ENCODE data around the gene MAEL.

MAEL gene

DNA sequence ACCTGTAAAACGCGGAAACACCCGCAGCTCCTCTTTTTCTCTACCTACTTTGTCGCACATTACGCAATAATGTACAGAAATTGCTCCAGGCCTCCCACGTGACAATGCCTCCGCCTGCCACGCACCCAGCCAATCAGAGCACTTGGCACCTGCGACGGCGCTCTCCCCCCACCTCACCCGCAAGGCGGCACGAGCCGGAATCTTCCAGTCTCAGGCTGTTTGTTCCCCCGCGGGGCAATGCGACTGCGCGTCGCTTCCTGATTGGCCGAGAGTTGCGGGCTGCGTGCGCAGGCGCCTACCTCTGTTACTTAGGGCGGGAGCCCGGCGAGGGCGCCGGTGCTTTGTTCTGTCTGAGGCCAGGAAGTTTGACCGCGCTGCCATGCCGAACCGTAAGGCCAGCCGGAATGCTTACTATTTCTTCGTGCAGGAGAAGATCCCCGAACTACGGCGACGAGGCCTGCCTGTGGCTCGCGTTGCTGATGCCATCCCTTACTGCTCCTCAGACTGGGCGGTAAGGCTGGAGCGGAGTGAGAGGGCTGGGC lies at the start of gene MAEL:
MAEL (plus strand) TSS at position 307 of the 542 bp plus-strand sequence; CDS start at position 380, 73 bp downstream.
- no peak for DNase-seq (ENCODE audit: low spot score)
- FAIRE-seq, result no peak

DNA sequence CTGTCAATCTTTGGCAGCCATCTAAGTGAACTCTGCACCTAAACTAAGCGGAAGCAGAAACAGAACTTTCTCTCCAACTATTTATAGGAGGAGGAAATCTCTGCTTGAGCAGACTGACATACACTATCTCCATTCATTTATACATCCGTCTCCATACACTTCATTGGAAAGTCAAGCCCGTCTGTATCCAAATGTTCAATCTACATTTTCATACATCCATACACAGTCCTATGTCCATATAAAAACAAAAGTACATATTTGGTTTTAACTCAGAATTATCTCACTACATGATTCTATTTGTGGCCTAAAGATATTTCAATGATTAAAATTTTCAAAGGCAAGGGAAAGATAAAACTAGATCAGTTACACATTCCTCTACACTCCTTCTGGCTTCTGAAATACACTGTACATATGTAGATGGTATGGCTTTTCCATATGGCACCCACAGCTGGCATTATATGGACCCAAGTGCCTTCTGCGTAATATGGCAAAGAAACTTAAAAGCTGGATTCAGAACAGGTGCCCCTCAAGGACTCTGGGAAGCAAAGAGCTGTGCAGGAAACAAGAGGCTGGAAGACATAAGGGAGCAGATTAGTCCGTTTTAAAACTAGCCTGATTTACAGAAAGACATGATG lies 49.2 kb upstream of the MAEL start:
- DNase-seq (ENCODE audit: low spot score) (no peak), FAIRE-seq (no peak)

DNA sequence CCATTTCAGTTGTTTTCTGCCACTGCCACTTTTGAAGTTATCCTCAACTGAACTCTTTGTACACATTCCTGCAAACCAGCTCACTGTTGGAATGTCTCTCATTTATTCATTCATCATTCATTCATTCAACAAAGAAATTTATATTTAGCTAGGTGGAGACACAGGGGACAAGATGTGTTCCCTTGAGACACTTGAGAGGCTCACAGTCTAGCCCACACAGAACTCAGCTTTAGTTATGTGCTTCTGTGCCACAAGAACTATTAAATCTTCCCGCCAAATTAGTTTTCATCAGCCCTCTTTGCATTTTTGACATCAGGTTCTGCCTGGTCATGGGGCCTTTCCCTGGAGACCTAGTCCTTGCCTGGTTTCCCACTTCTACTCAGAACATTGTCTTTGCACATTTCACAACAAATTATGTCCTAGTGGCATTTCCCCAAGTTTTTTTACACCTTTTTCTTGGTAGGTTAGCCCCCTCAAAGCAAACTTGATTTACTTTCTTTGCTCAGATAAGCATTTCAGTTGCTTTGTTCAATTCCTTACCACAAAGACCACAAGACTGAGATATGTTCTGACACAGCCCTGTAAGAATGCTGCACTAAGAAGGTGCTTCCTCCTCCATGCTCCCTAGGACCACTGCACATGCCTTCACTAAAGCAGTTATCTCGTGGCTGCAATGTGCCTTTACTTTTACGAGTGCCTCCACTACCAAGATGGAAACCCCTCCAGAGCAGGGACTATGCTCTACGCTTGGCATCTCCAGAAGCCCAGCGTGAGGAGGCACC lies 44.7 kb upstream of the MAEL start:
- FAIRE-seq, result peak; percentile 92

DNA sequence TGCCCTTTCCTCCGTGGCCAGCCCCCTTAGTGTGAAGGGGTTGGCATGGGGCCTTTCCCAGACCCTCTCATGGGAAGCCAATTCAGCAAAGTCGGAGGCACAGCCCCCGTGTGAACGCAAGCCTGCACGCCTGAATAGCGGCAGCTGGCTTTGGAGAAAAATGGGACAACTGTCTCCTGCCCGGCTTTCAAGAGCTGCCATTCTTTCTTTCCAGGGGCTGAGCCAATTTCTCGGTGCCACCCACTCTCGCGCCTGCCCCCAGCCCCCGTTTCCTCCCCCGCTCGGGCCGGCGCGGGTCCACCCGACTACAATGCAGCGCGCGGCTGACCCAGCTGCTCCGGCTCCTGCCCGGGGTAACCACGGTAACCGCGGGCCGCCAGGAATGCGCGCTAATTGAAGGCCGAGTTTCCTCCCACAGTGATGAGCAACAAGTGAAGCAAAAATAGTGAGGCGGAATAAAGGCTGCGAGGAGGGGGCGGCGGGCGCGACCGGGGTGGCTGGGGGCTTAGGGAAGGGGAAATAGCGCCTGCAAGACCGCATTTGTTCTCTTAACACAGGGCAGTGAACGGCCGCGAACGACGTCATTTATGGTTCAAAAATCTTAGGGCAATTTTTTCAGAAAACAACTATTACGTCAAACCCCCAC lies 41.6 kb upstream of the MAEL start:
- peak; percentile 48 for FAIRE-seq
- peak; percentile 89 for DNase-seq (ENCODE audit: low spot score)

More for the DNA sequence above, 44.7 kb upstream of the MAEL start:
- DNase-seq (ENCODE audit: low spot score), result peak; percentile 75

DNA sequence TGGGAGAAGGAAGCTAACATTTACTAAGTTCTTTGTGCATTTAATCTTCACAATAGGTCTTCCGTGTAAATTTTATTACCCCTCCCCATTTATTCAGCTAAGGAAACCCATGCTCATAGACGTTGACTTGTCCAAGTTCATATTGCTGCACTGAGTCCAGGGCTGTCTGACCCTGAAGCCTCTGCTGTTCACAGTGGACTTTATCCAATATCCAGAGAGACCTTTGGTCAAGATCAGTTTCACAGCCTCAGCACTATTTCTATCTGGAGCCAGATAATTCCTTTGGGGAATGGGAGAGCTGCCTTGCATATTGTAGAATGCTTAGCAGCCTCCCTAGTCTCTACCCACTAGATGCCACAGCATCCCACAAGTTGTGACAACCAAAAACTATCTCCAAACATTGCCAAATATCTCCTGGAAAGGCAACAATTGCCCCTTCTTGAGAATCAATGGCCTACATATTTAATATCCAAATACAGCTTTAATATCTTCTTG lies 40.2 kb upstream of the MAEL start:
- FAIRE-seq (no peak), DNase-seq (ENCODE audit: low spot score) (no peak)

DNA sequence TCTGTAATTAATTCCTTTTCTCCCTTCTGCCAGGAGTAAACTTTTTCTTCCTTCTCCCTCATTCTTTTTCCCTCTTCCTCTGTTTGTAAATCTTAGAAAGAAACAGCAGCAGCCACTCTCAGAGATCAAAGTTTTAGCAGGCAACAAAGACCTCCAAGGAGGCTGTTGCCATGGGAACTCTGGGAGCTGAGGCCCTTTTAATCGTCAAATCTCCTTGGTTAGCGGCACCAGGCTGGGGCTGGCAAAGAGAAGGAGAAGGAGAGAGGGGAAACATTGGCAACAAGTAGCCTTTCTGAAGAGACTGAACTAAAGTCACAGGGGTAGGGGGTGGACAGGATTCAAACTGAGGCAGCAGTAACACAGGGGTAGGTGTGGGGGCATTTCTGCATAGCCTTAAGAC lies 38.9 kb upstream of the MAEL start:
- no peak for DNase-seq (ENCODE audit: low spot score)
- no peak for FAIRE-seq

DNA sequence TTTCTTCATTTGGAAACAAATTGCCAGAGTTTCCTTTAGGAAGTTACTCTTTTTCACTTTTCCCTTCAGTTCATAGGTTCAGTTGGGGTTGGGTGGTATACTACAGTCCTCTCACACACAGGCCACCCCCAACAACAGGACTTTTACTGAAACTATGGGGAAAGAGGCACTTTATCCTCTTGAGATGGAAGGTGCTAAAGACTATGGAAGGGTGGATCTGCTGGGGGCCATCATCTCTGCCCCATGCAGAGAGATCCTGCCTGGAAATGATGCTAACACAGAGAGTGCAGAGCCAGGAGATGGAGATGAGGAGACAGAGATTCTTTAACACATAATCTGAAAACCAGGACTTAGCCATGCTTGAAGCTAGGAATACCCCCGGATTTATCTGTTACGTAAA lies 38.0 kb upstream of the MAEL start:
- no peak for FAIRE-seq

DNA sequence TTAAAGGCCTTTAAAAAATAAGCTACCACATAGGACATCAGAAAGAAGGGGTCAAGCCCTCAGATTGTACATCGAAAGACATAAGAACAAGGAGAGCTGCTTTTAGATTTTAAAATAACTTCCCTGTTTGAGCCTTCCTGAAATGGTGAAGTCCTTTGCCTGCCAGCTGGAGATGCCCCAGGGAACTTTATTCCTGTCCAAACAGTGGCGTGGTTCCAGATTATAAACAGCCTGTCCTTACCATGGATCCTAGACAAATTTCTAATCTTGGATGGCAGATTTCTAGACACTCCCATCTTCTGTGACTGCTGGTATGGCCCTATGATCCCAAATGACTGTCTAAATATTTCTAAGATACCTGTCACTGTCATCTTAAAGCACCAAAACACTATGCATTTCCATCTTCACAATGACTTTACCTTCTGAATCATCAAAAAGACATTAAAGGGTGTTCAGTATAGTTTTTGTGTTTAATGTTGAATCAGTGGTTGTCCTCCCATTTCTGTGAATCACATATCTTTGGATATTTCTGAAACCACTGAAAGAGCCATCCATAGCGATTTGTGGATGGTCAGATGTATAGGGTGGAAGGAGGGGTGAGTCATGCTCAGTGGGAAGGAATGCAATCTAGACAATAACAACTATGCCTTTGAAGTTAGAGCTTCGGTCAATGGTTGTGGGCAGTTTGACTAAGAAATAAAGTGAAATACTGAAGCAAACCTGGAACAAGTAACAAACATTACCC lies 36.9 kb upstream of the MAEL start:
- DNase-seq (ENCODE audit: low spot score), result peak; percentile 52
- no peak for FAIRE-seq

More for the DNA sequence above, 38.0 kb upstream of the MAEL start:
- DNase-seq (ENCODE audit: low spot score), result no peak

DNA sequence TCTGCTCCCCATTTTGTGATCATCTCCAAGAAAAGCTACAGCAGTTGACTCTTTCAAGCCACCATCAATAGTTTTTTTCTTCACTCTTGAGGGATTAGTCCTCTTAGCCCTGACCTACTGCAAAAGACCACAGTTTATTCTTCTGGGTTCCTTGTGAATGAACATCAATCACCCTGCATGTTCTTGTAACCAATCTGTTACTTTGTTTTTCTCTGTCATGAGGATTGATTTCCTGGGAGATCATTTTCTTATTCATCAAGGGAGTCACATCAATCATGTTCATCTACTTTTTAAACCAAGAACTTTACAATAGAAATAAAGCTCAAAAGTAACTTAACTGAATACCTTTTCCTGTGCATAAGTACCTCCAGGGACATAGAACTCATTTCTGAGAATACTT lies 35.6 kb upstream of the MAEL start:
- no peak for DNase-seq (ENCODE audit: low spot score)

DNA sequence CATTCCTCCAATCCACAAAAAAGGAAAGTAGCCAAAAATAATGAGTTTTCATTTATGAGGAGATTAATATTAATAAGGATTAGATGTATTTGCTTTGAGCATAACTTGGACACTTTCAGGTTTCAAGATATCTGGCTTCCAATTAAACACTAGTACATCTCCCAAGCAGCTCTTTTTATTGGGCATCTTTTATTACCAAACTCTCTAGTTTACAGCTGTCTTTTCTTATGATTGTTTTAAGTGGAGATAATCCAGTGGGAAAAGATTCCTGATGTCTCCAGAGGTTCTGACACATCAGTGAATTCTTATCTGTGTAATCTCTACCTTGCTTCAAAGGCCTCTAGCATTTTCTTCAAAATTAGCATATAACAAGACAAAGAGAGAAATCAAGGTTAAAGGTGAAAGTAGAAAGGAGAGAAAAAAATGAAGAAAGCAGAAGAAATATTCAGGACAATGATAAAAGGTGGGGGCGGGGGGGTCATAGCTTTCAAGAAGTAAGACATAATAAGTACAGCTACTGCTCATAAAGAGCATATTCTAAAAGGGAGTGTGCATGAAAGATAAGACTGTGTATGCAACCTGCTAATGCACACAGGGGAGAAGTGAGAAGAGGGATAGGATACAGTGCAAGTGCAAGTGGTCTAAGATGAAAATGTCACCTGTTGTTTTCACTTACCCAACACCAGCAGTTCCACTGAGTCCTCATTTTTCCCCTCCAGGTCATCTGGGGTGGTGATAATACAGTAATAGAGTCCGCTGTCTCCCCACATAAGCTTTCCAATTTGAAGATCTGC lies 32.8 kb upstream of the MAEL start:
- DNase-seq (ENCODE audit: low spot score) (no peak), FAIRE-seq (no peak)

More for the DNA sequence above, 35.6 kb upstream of the MAEL start:
- FAIRE-seq, result no peak

DNA sequence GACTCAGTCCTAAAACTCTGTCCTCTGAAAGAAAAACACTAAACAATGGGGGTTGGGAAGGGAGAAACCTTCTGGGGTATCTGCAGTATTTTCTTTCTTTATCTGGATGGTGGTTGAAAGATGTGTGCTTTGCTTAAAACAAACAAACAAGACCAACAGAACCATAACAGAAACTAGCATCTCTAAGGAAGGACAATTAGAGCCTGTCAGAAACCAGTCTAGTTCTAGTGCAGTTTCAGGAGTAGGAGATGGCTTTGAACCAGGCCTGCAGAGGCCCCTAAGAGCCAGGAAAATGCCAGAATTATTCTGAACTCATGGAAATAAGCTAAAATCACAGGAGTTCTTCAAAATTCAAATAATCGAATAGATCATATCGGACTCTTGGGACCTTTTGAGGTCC lies 32.2 kb upstream of the MAEL start:
- DNase-seq (ENCODE audit: low spot score) (no peak), FAIRE-seq (no peak)

DNA sequence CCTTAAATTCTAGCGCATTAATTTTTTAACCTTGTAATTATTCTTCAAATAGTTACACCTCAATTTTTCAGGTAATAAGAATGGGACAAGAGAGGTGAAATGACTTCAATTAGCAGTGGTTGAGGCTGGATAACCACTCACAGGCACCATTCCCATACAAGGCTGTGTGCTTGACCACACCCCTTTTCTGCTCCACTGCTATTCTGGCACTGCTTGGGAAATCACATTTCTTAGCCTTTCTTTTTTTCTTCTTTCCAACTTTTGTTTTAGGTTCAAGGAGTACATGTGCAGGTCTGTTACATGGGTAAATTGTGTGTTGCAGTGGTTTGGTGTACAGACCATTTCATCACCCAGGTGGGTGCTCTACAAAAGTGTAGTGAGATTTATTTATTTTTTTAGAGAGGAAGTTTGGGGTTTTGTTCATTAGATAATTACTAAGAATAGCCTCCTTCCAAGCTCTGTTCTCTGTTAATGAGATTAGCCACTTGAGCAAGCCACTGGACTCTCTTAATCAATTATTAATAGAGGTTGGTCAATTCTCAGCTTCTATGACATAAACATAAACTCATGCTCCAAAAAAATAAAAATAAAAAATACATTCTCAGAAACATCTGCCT lies 28.1 kb upstream of the MAEL start:
- FAIRE-seq (no peak), DNase-seq (ENCODE audit: low spot score) (no peak)

DNA sequence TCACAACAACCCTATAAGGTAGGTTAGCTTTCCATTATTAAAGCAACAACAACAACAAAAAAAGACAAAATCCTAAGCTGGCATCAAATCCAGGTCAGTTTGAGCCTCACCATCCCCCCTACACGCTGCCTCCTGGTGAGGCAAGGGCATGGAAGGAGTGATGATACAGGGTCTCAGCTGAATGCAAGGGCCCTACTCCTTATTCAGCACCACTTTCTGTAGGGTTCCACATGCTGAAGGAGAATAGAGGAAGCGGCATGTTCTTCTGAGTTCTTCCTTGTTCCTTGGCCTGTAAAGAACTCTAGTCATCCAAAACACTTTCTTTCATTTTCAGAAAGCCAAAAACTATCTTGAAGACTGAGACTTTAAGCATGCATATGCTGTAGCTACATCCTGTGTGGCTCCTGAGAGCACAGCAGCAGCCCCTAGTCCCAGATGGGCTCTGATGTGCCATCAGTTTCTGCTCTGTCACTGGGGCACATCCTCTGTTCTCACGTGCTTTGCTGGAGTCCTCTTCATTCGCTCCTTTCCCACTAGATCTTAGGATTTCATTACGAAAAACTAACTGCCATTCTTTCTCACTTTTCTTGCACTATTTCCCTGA lies 19.9 kb upstream of the MAEL start:
- no peak for DNase-seq (ENCODE audit: low spot score)
- no peak for FAIRE-seq

DNA sequence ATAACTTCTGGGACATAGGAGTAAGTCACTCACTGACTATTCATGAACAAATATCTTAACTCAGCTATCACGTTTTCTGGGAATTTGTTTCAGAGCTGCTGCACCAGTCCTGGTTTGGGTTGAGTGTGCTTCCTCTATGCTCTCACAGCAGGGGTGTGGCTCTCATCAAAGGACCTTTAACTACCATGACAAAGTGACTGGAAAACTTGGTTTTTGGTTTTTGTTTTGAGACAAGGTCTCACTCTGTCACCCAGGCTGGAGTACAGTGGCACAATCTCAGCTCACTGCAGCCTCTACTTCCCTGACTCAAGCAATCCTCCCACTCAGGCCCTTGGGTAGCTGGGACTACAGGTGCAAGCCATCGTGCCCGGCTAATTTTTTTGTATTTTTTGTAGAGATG lies 17.8 kb upstream of the MAEL start:
- FAIRE-seq, result no peak
- no peak for DNase-seq (ENCODE audit: low spot score)

DNA sequence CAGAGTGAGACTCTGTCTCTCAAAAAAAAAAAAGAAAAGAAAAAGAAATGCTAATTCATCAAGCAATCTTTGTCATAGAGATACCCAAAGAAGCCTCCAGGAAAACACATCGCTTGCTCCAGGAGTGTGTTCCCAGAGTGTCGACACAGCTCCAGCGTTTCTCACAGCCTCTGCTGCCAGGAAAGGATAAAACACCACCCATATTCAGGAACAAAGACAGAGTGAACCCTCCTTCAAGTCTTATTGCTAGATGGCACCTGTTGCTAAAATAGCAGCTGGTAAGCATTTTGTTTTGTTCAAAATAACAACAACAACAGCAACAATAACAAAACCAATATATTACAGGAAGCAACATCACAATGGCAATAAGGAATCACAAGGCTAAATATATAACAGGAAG lies 16.9 kb upstream of the MAEL start:
- FAIRE-seq (no peak), DNase-seq (ENCODE audit: low spot score) (no peak)

DNA sequence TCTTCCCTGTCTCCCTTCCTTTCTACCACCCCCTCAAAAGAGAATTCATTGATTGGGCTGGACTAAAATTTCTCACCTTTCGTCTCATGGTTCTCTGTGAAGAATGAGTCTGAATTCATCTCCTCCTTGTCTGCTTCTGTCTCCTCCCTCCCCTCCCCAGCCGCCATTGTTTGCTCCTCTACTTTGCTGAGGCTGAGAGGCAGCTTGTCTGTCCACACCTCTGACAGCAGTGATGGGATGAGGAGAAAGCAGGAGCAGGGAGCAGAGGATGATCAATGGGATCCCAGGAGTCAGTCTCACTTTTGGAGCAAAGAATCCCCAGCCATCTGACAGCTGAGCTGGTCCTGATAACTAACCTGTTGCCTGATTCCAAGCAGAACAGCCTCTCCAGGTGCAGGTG lies 16.3 kb upstream of the MAEL start:
- DNase-seq (ENCODE audit: low spot score) (no peak), FAIRE-seq (no peak)

DNA sequence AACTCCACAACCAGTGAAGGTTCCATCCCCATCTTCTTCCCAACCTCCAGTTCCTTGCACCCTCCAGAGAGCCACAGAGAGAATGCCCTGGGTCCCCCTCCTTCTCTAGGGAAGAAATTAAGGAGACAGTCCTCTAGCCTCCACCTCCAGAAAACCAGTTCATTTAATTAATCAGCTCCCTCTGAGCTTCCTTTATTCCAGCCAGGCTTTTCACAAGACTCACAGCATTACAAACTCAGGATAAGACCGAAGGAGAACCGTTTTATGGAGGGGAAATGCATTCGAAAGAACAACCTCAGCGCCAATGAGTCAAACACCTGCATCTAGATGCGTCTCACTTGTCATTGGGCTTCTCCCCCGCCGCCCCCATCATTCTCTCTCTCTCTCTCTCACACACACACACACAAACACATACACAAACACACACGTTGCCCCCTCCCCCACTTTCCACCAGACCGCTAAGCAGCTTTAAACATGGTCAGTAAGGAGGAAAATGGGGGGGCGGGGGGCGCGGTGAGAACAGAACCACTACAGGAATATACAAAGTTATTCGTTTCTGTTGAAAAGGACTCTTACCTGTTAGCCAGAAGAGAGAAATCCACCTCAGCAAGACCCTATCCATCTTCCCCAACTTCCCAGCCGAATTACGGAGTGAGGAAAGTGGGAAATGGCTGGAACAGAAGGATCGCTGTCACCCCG lies 14.3 kb upstream of the MAEL start:
- no peak for DNase-seq (ENCODE audit: low spot score)
- no peak for FAIRE-seq

DNA sequence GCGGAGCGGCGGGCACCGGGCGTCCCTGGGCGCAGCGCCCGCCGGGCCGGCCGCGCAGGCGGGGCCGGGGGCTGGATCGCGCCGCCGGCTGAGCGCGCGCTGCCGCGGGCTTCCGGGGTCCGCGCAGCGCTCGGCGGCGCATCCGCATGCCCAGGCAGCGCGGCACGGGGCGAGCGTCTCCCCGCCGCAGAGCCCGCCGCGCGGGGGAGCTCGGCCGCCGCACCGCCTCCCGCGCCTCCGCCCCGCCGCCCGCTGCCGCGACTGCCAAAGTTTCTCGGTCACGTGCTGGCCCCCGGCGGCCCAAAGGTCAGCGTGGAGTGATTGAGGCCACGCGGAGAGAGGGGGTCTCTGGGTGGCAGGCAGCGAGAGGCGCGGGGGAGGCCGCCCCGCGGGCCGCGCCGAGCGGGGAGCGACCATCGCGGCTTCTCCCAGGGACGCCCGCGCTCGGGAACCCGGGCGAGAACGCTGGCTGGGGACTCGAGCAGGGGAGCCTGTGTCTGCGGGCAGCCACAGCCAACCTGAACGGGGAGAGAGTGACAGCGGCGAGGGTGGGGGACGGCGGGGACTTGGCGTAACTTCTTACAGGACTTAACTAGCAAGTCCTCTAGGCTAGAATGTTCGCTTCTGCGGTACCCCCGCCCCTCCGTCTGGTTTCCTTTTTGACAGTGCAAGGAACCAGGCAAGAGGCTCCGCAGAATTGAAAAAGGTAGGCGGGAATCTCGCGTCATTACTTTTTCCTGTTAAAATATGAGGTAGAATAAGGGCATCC lies 13.5 kb upstream of the MAEL start, which contains the start of gene ILDR2:
ILDR2 (minus strand) TSS at position 180 of the 769 bp plus-strand sequence. CDS start 272 bp downstream, outside the sequence.
- peak; percentile 73 for DNase-seq (ENCODE audit: low spot score)
- no peak for FAIRE-seq

Data from urothelium cell line (cell line).